Lower leg skin (tissue), 3 donors: ENCODE results near the gene ALDH18A1.

ENCODE experiments used
- POLR2A ChIP-seq, 2 donors: fragments of 450-650 bp; IDR thresholded peaks; one replicate each; pipeline ENCODE4 v1.6.1; 2016 to 2017; ENCODE audit warnings: antibody characterized with exemption in 2 of 2, mild to moderate bottlenecking in 1 of 2, moderate library complexity in 1 of 2
- TF ChIP-seq, protein P1 (sequence below), 3 donors: fragments of 450-650 bp; IDR thresholded peaks; one replicate each; pipeline ENCODE4 v1.5.1; 2016; ENCODE audit warnings: antibody characterized with exemption in 3 of 3, mild to moderate bottlenecking in 3 of 3, moderate library complexity in 2 of 3

DNA sequence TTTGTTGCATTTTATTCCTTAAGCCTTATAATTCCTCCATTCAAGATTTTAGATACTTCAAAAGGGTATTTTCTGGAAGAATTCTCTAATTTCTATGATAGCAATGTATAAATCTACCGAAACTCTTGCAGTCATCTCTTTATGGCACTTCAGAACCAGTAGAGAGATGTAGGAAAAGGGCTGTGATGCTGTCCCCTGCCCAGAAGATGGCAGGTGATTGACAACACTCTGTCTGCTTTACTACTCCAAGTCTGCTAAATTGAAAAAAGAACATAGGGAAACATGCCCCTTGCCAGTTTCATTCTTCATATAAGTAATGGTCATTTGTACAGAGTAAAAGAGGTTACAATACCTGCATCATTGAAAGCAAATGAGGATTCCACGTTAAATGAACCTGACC, 32.1 kb upstream of the ALDH18A1 start:
- no peak for TF ChIP-seq POLR2A (IDR thresholded peaks at IDR 0.05)
- TF ChIP-seq, protein P1, sequence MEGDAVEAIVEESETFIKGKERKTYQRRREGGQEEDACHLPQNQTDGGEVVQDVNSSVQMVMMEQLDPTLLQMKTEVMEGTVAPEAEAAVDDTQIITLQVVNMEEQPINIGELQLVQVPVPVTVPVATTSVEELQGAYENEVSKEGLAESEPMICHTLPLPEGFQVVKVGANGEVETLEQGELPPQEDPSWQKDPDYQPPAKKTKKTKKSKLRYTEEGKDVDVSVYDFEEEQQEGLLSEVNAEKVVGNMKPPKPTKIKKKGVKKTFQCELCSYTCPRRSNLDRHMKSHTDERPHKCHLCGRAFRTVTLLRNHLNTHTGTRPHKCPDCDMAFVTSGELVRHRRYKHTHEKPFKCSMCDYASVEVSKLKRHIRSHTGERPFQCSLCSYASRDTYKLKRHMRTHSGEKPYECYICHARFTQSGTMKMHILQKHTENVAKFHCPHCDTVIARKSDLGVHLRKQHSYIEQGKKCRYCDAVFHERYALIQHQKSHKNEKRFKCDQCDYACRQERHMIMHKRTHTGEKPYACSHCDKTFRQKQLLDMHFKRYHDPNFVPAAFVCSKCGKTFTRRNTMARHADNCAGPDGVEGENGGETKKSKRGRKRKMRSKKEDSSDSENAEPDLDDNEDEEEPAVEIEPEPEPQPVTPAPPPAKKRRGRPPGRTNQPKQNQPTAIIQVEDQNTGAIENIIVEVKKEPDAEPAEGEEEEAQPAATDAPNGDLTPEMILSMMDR (IDR thresholded peaks at IDR 0.05) = no peak
